ENCODE data around the gene KLB.

KLB gene

GRCh38 chr4:39442998-39443397, 36.3 kb downstream of the KLB start:
- no peak overlapping the region for H3K4me3 ChIP-seq (ENCODE audit: insufficient read length, low read depth)
- no peaks in the 10 kb centered on the region for H3K9me3 ChIP-seq (ENCODE audit: insufficient read depth, low read length)
- H3K9ac ChIP-seq (ENCODE audit: insufficient read length, low read depth): no peak overlapping the region
- peaks cover 6% of the 10 kb centered on the region for H3K36me3 ChIP-seq (ENCODE audit: insufficient read depth, insufficient read length, low read length)
- no peaks in the 10 kb centered on the region for H3K27me3 ChIP-seq (ENCODE audit: insufficient read depth, insufficient read length)
- H3K4me1 ChIP-seq (ENCODE audit: insufficient read depth, insufficient read length): no peaks in the 10 kb centered on the region
- DNase-seq (ENCODE audit: low read depth, low spot score): no peak
- no peak for TF ChIP-seq ZNF274 (IDR thresholded peaks at IDR 0.05; ENCODE audit: low read depth, low read length)
- TF ChIP-seq SUZ12 (IDR thresholded peaks at IDR 0.05; ENCODE audit: extremely low read depth, insufficient read depth, insufficient read length): no peak
- TF ChIP-seq YY1 (IDR thresholded peaks at IDR 0.05; ENCODE audit: insufficient read depth, insufficient read length): no peak

- Histone ChIP-seq H3K36me3 (ENCODE audit: insufficient read depth, insufficient read length, low read length) (peaks cover 26% of the 10 kb centered on the region), H3K9ac (ENCODE audit: insufficient read length, low read depth) (no peak overlapping the region), H3K9me3 (ENCODE audit: insufficient read depth, low read length) (no peaks in the 10 kb centered on the region), H3K4me3 (ENCODE audit: insufficient read length, low read depth) (no peak overlapping the region), H3K4me1 (ENCODE audit: insufficient read depth, insufficient read length) (no peaks in the 10 kb centered on the region), H3K27me3 (ENCODE audit: insufficient read depth, insufficient read length) (no peaks in the 10 kb centered on the region)
- DNase-seq (ENCODE audit: low read depth, low spot score): no peak
- no peak for TF ChIP-seq ZNF274 (IDR thresholded peaks at IDR 0.05; ENCODE audit: low read depth, low read length)
- no peak for TF ChIP-seq SUZ12 (IDR thresholded peaks at IDR 0.05; ENCODE audit: extremely low read depth, insufficient read depth, insufficient read length)
- no peak for TF ChIP-seq YY1 (IDR thresholded peaks at IDR 0.05; ENCODE audit: insufficient read depth, insufficient read length)
Observed at GRCh38 chr4:39446483-39446841, 39.7 kb downstream of the KLB start.

GRCh38 chr4:39446842-39447573, 40.3 kb downstream of the KLB start:
- H3K4me3 ChIP-seq (ENCODE audit: insufficient read length, low read depth): no peak overlapping the region
- H3K27me3 ChIP-seq (ENCODE audit: insufficient read depth, insufficient read length): no peaks in the 10 kb centered on the region
- no peaks in the 10 kb centered on the region for H3K4me1 ChIP-seq (ENCODE audit: insufficient read depth, insufficient read length)
- no peaks in the 10 kb centered on the region for H3K9me3 ChIP-seq (ENCODE audit: insufficient read depth, low read length)
- no peak overlapping the region for H3K9ac ChIP-seq (ENCODE audit: insufficient read length, low read depth)
- peaks cover 31% of the 10 kb centered on the region for H3K36me3 ChIP-seq (ENCODE audit: insufficient read depth, insufficient read length, low read length)
- TF ChIP-seq YY1 (IDR thresholded peaks at IDR 0.05; ENCODE audit: insufficient read depth, insufficient read length) (no peak), SUZ12 (IDR thresholded peaks at IDR 0.05; ENCODE audit: extremely low read depth, insufficient read depth, insufficient read length) (no peak), ZNF274 (IDR thresholded peaks at IDR 0.05; ENCODE audit: low read depth, low read length) (no peak)
- no peak for DNase-seq (ENCODE audit: low read depth, low spot score)

- Histone ChIP-seq H3K4me1 (ENCODE audit: insufficient read depth, insufficient read length) (no peaks in the 10 kb centered on the region), H3K9ac (ENCODE audit: insufficient read length, low read depth) (no peak overlapping the region), H3K36me3 (ENCODE audit: insufficient read depth, insufficient read length, low read length) (peaks cover 68% of the 10 kb centered on the region), H3K9me3 (ENCODE audit: insufficient read depth, low read length) (no peaks in the 10 kb centered on the region), H3K4me3 (ENCODE audit: insufficient read length, low read depth) (no peak overlapping the region), H3K27me3 (ENCODE audit: insufficient read depth, insufficient read length) (no peaks in the 10 kb centered on the region)
- TF ChIP-seq ZNF274 (IDR thresholded peaks at IDR 0.05; ENCODE audit: low read depth, low read length): no peak
- TF ChIP-seq SUZ12 (IDR thresholded peaks at IDR 0.05; ENCODE audit: extremely low read depth, insufficient read depth, insufficient read length): no peak
- no peak for TF ChIP-seq YY1 (IDR thresholded peaks at IDR 0.05; ENCODE audit: insufficient read depth, insufficient read length)
- DNase-seq (ENCODE audit: low read depth, low spot score): no peak
Observed at GRCh38 chr4:39450618-39451017, 43.9 kb downstream of the KLB start.

- Histone ChIP-seq H3K4me1 (ENCODE audit: insufficient read depth, insufficient read length) (no peaks in the 10 kb centered on the region), H3K27me3 (ENCODE audit: insufficient read depth, insufficient read length) (no peaks in the 10 kb centered on the region), H3K9ac (ENCODE audit: insufficient read length, low read depth) (no peak overlapping the region), H3K9me3 (ENCODE audit: insufficient read depth, low read length) (no peaks in the 10 kb centered on the region), H3K36me3 (ENCODE audit: insufficient read depth, insufficient read length, low read length) (peaks cover 77% of the 10 kb centered on the region), H3K4me3 (ENCODE audit: insufficient read length, low read depth) (no peak overlapping the region)
- no peak for TF ChIP-seq ZNF274 (IDR thresholded peaks at IDR 0.05; ENCODE audit: low read depth, low read length)
- TF ChIP-seq SUZ12 (IDR thresholded peaks at IDR 0.05; ENCODE audit: extremely low read depth, insufficient read depth, insufficient read length): no peak
- TF ChIP-seq YY1 (IDR thresholded peaks at IDR 0.05; ENCODE audit: insufficient read depth, insufficient read length): no peak
- DNase-seq (ENCODE audit: low read depth, low spot score): no peak
Observed at GRCh38 chr4:39451423-39452023, 44.8 kb downstream of the KLB start.

- Histone ChIP-seq H3K4me1 (ENCODE audit: insufficient read depth, insufficient read length) (no peaks in the 10 kb centered on the region), H3K36me3 (ENCODE audit: insufficient read depth, insufficient read length, low read length) (peaks cover 79% of the 10 kb centered on the region)
- DNase-seq (ENCODE audit: low read depth, low spot score): no peak
Observed at GRCh38 chr4:39452153-39452859, 45.6 kb downstream of the KLB start.

More at GRCh38 chr4:39452153-39452859, 45.6 kb downstream of the KLB start:
- Histone ChIP-seq H3K9me3 (ENCODE audit: insufficient read depth, low read length) (no peaks in the 10 kb centered on the region), H3K27me3 (ENCODE audit: insufficient read depth, insufficient read length) (no peaks in the 10 kb centered on the region), H3K9ac (ENCODE audit: insufficient read length, low read depth) (no peak overlapping the region), H3K4me3 (ENCODE audit: insufficient read length, low read depth) (no peak overlapping the region)
- no peak for TF ChIP-seq ZNF274 (IDR thresholded peaks at IDR 0.05; ENCODE audit: low read depth, low read length)
- TF ChIP-seq YY1 (IDR thresholded peaks at IDR 0.05; ENCODE audit: insufficient read depth, insufficient read length): no peak
- no peak for TF ChIP-seq SUZ12 (IDR thresholded peaks at IDR 0.05; ENCODE audit: extremely low read depth, insufficient read depth, insufficient read length)
